ENCODE measurements around the gene ZFHX2. TPM values are rescaled to one million over a fixed set of nuclear protein-coding genes. Genes with fewer than 3 reads are reported as not detected.

ZFHX2 gene
- total and polyA plus RNA-seq, 2 of the 13 experiments (the other 11 are each of a cell fraction or from before 2014, with no cell fraction given): 0.17 to 0.44 TPM

- no peak overlapping the region for H3K4me3 ChIP-seq (replicated peaks in 1 of 3; ENCODE audit: insufficient read depth in 1 of 3, low read depth in 2 of 3, low read length in 3 of 3)
- FAIRE-seq (no peak), DNase-seq (ENCODE audit: low spot score) (no peak), ATAC-seq (peak; percentile 7; the same call in 2 of the 3 replicates)
- WGBS (ENCODE audit: low lambda C conversion rate): 28% methylated on average over 7 of the region's 7 CpGs
- H3K4me2 ChIP-seq (ENCODE audit: low read depth, low read length): no peak overlapping the region
- CTCF ChIA-PET (ENCODE audit: low intra/inter-chr PET ratio, low total read pairs): interaction anchor here (1.0 to 3.0 kb wide), 7 partner anchors 12 to 211 kb away, joined by 3 to 58 read pairs (median 5); no protein-coding TSS in a partner anchor
- no peaks in the 10 kb centered on the region for H3K36me3 ChIP-seq (replicated peaks in 1 of 2; ENCODE audit: control insufficient read depth in 1 of 2, insufficient read depth in 2 of 2, low read length in 2 of 2)
- H3K9me3 ChIP-seq (ENCODE audit: low read length): no peaks in the 10 kb centered on the region
- no peaks in the 10 kb centered on the region for H4K20me1 ChIP-seq (ENCODE audit: insufficient read depth, low read length)
- no peak overlapping the region for H2AFZ ChIP-seq (ENCODE audit: low read length)
- peaks cover 6% of the 10 kb centered on the region; the same call in 1 of the 2 replicates for H3K4me1 ChIP-seq (ENCODE audit: insufficient read depth, low read length)
- no peak overlapping the region for H3K9ac ChIP-seq (ENCODE audit: insufficient read depth, low read depth, low read length)
- intact Hi-C loops (cut with micrococcal nuclease; ENCODE audit: unreplicated experiment): loop anchor here (1.0 to 2.0 kb wide), 3 partner anchors 46 to 60 kb away; no protein-coding TSS in a partner anchor
- in situ Hi-C loops (cut with HindIII; ENCODE audit: extremely low pct_ligation_motif_present, low pct_unique_long_range_greater_than_20kb): no loop called here
- POLR2A ChIA-PET: interaction anchor here (0.7 to 3.5 kb wide), 4 partner anchors 8 to 444 kb away, joined by 3 to 17 read pairs (median 4); partner anchors contain the start of genes ACIN1, C14orf119 and THTPA
- no TSS peak for BruUV-seq (replicated peaks)
- H3K27me3 ChIP-seq (ENCODE audit: control insufficient read depth in 1 of 2, insufficient read depth in 2 of 2, low read length in 2 of 2): no peaks in the 10 kb centered on the region
- H3K27ac ChIP-seq (ENCODE audit: extremely low read length, insufficient read depth, low read length): no peak overlapping the region
- H3K79me2 ChIP-seq (ENCODE audit: insufficient read depth, low read length): no peaks in the 10 kb centered on the region
- TF ChIP-seq ZNF350 (CRISPR knock-in tag; IDR thresholded peaks at IDR 0.05; ENCODE audit: borderline replicate concordance, low read depth): no peak
- no peak for TF ChIP-seq ZSCAN31 (CRISPR knock-in tag; IDR thresholded peaks at IDR 0.05; ENCODE audit: low read depth)
- TF ChIP-seq SRSF4 (IDR thresholded peaks at IDR 0.05; ENCODE audit: low read depth, low read length, poor library complexity, severe bottlenecking): no peak
- no peak for TF ChIP-seq DNMT3B (CRISPR knock-in tag; conservative IDR thresholded peaks at IDR 0.05)
- peak; percentile 26; the same call in 1 of the 2 replicates for TF ChIP-seq CENPT (CRISPR knock-in tag; IDR thresholded peaks at IDR 0.05; ENCODE audit: low read depth)
- TF ChIP-seq ZNF878 (CRISPR knock-in tag; IDR thresholded peaks at IDR 0.05): no peak
- TF ChIP-seq DPF2 (CRISPR knock-in tag; IDR thresholded peaks at IDR 0.05; ENCODE audit: borderline replicate concordance, low read depth): no peak
- no peak for TF ChIP-seq XRCC5 (optimal IDR thresholded peaks at IDR 0.05; ENCODE audit: low read length)
- TF ChIP-seq ZNF7 (CRISPR knock-in tag; IDR thresholded peaks at IDR 0.05): no peak
- TF ChIP-seq ZNF337 (CRISPR knock-in tag; IDR thresholded peaks at IDR 0.05; ENCODE audit: borderline replicate concordance, low read depth): no peak
- TF ChIP-seq TCF7 (IDR thresholded peaks at IDR 0.05; ENCODE audit: low read depth): 0 out of 2 replicates have a peak, but pooled peaks have one; percentile 7
- no peak for TF ChIP-seq TAF15 (IDR thresholded peaks at IDR 0.05; ENCODE audit: low read depth, low read length, poor library complexity, severe bottlenecking)
- no peak for TF ChIP-seq TGIF2 (CRISPR knock-in tag; IDR thresholded peaks at IDR 0.05)
- 0 out of 2 replicates have a peak, but pooled peaks have one; percentile 52 for TF ChIP-seq HES4 (CRISPR knock-in tag; IDR thresholded peaks at IDR 0.05; ENCODE audit: borderline replicate concordance)
- peak; percentile 70 for TF ChIP-seq ZNF263 (CRISPR knock-in tag; IDR thresholded peaks at IDR 0.05)
- TF ChIP-seq IKZF1 (IDR thresholded peaks at IDR 0.05): 0 out of 2 replicates have a peak, but pooled peaks have one; percentile 20
- no peak for TF ChIP-seq SP140L (CRISPR knock-in tag; IDR thresholded peaks at IDR 0.05; ENCODE audit: borderline replicate concordance)
- no peak for TF ChIP-seq CREB3 (CRISPR knock-in tag; IDR thresholded peaks at IDR 0.05)
- 0 out of 2 replicates have a peak, but pooled peaks have one; percentile 7 for TF ChIP-seq MTA1 (CRISPR knock-in tag; IDR thresholded peaks at IDR 0.05; ENCODE audit: borderline replicate concordance)
- no peak for TF ChIP-seq MTF2 (CRISPR knock-in tag; IDR thresholded peaks at IDR 0.05; ENCODE audit: borderline replicate concordance)
- TF ChIP-seq ZMAT5 (CRISPR knock-in tag; IDR thresholded peaks at IDR 0.05; ENCODE audit: borderline replicate concordance, low read depth): no peak
- TF ChIP-seq, protein P1, sequence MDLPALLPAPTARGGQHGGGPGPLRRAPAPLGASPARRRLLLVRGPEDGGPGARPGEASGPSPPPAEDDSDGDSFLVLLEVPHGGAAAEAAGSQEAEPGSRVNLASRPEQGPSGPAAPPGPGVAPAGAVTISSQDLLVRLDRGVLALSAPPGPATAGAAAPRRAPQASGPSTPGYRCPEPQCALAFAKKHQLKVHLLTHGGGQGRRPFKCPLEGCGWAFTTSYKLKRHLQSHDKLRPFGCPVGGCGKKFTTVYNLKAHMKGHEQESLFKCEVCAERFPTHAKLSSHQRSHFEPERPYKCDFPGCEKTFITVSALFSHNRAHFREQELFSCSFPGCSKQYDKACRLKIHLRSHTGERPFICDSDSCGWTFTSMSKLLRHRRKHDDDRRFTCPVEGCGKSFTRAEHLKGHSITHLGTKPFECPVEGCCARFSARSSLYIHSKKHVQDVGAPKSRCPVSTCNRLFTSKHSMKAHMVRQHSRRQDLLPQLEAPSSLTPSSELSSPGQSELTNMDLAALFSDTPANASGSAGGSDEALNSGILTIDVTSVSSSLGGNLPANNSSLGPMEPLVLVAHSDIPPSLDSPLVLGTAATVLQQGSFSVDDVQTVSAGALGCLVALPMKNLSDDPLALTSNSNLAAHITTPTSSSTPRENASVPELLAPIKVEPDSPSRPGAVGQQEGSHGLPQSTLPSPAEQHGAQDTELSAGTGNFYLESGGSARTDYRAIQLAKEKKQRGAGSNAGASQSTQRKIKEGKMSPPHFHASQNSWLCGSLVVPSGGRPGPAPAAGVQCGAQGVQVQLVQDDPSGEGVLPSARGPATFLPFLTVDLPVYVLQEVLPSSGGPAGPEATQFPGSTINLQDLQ (CRISPR knock-in tag; IDR thresholded peaks at IDR 0.05): 0 out of 2 replicates have a peak, but pooled peaks have one; percentile 25
- TF ChIP-seq ZSCAN30 (CRISPR knock-in tag; IDR thresholded peaks at IDR 0.05): no peak
These were observed 12.8 kb downstream of the ZFHX2 start for GRCh38 chr14:23538785-23539184.

Measured in HepG2 (cell line).